PFSK-1 (cell line): ENCODE measurements around the gene SYT13.

Experiments
- FOXP2 ChIP-seq: optimal IDR thresholded peaks from 2 replicates; pipeline ENCODE3; 2011; ENCODE audit warnings: borderline replicate concordance, control low read depth, inconsistent platforms; ENCODE audit not compliant: insufficient read depth; ENCODE audit errors: extremely low read length, extremely low read depth
- POLR2AphosphoS5 ChIP-seq: IDR thresholded peaks from 2 replicates; pipeline ENCODE4 v1.6.1; 2012; ENCODE audit warnings: low read depth, mild to moderate bottlenecking, control low read depth, low read length, moderate library complexity
- REST ChIP-seq, 2 experiments: IDR thresholded peaks; 2 replicates each; pipeline versions ENCODE4 v1.6.1 to v1.8.0; 2011 to 2012; ENCODE audit warnings: low read depth in 2 of 2, low read length in 2 of 2, control low read depth in 1 of 2, inconsistent platforms in 1 of 2, mild to moderate bottlenecking in 1 of 2, moderate library complexity in 1 of 2; ENCODE audit not compliant: insufficient read depth in 1 of 2
- SIN3A ChIP-seq: IDR thresholded peaks from 2 replicates; pipeline ENCODE4 v1.6.1; 2012; ENCODE audit warnings: mild to moderate bottlenecking, low read length, moderate library complexity, borderline replicate concordance; ENCODE audit not compliant: insufficient read depth
- TAF1 ChIP-seq: IDR thresholded peaks from 2 replicates; pipeline ENCODE4 v1.6.1; 2012; ENCODE audit warnings: low read length, control low read depth, borderline replicate concordance; ENCODE audit not compliant: insufficient read depth

The SYT13 gene

DNA sequence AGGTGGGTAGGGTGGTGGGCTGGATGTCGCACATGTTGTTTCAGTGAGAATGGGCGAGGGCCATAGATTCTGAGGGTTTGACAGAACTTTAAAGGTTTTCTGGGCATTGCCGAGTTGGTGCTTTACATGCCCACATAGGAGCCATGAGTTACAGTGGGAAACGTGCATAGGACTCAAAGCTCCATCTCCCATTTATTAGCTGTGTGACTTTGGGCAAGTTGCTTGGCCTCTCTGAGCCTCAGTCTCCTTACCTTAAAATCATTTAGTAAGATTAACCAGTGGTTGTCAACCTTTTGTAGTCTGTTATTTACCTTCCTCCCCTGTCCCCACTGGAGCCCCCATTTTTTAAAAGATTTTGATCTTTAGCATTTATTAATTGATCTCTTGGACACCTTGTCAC is 67.4 kb downstream of the SYT13 start:
- TF ChIP-seq TAF1 (no peak), FOXP2 (no peak), POLR2AphosphoS5 (no peak), REST (IDR thresholded peaks at IDR 0.05; ENCODE audit: insufficient read depth in 1 of 2, low read depth in 2 of 2, low read length in 2 of 2) (no peak), SIN3A (no peak)

DNA sequence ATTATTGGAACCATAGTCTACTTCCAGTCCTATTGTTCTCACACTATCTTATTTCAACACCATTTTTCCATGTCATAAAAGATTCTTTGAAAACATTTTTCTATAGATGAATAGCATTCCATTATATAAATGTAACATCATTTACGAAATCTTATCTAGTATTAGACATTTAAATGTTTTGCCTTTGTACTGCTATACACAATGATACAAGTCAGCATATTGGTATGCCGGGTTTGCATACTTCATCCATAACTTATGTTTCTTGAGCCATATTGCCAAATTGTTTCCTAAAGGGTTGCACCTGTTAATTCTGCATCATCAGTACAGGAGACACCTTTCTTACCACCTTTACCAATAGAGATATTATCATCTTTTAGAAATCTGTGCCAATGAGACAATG is 68.2 kb downstream of the SYT13 start:
- TF ChIP-seq REST (IDR thresholded peaks at IDR 0.05; ENCODE audit: insufficient read depth in 1 of 2, low read depth in 2 of 2, low read length in 2 of 2) = no peak

DNA sequence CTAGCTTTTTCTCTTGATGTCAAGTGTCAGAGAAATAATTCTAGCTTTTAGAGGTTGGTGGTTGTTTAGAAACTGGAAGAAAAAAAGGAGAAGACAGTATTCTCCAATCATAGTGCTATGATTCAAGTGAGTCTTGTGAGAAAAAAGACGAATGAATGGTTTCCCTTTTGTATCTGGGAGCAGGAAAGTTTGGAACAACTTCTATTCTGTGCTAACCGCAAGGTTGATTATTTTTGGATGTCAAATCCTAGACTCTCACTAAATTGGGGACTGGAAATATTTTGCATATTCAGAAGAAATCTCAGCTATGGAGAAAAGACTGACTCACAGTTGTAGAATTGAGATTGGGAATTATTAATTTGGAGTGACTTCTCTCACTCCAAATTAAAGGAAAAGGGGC is 69.2 kb downstream of the SYT13 start:
- TF ChIP-seq SIN3A (no peak), FOXP2 (no peak), TAF1 (no peak), REST (IDR thresholded peaks at IDR 0.05; ENCODE audit: insufficient read depth in 1 of 2, low read depth in 2 of 2, low read length in 2 of 2) (no peak), POLR2AphosphoS5 (no peak)

- TF ChIP-seq FOXP2 = no peak
- no peak for TF ChIP-seq TAF1
- TF ChIP-seq REST (IDR thresholded peaks at IDR 0.05; ENCODE audit: insufficient read depth in 1 of 2, low read depth in 2 of 2, low read length in 2 of 2) = no peak
- TF ChIP-seq SIN3A = no peak
- TF ChIP-seq POLR2AphosphoS5 = no peak
These were observed 70.1 kb downstream of the SYT13 start for GRCh38 chr11:45216031-45216430.

DNA sequence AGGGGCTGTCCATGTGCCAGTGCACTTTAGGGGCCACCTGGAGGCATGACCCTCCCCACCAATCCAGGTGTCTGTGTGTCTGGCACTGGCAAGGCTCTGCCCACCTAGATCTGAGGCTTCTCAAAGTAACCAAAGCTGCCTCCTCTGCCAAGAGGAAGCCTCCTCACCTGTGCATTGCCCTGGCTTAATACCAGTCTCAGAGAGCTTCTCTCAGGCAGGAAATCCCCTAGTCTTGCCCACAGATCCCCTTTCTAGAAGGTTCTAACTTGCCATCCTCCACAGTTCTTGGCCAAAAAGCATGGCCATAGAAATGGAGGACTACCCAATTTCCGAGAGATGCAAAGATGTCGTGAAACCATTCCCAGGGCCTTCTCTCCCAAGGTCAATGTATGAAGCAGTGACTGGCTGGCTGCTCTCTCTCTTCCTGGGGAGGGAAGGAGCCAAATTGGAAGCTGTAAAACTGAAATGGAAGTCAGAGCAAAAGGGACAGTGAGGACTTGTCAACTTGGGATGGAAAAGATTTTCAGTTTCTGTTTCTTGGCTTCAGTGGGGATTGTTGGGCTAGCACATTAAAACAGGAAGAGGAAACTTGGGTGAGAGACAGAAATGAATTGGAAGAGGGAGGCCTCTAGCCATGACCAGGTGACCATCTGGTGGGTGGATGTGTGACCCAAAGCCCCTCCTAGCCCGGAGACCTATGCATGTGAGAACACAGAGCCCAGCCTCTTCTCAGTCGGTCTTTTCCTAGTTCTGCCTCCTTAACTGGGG is 70.9 kb downstream of the SYT13 start:
- TF ChIP-seq REST (IDR thresholded peaks at IDR 0.05; ENCODE audit: insufficient read depth in 1 of 2, low read depth in 2 of 2, low read length in 2 of 2) (no peak), SIN3A (no peak), TAF1 (no peak), POLR2AphosphoS5 (no peak), FOXP2 (no peak)
